GM12878 (cell line): ENCODE measurements around the gene TPD52L2. TPM values are rescaled to one million over a fixed set of nuclear protein-coding genes. Genes with fewer than 3 reads are reported as not detected.

Source experiments
- ATAC-seq: fragments of 200-7000 bp; cut with Tn5 transposase; 3 replicates; pipeline ENCODE4 v1.9.1; 2020; ENCODE audit warnings: mild to moderate bottlenecking, moderate library complexity
- BruUV-seq: library from RNA; stranded (reverse); fragments of 400-500 nt; replicated peaks from 2 replicates; lab custom pipeline; 2021; lab: Mats Ljungman, UMichigan
- CTCF ChIA-PET: fragments of 300-600 bp; sonication (Branson Sonifier 250); formaldehyde crosslinking; extraction: SDS; loops from one replicate; lab custom pipeline; 2021; ENCODE audit warnings: inconsistent platforms; lab: Yijun Ruan, JAX
- POLR2A ChIA-PET: fragments of 350-600 bp; formaldehyde crosslinking; extraction: SDS; loops from one replicate; lab custom pipeline; 2021; ENCODE audit warnings: inconsistent platforms; lab: Charles Lee
- RAD21 ChIA-PET: fragments of 300-600 bp; sonication (Branson Sonifier 250); formaldehyde crosslinking; loops from one replicate; lab custom pipeline; 2023; ENCODE audit warnings: antibody characterized with exemption; ENCODE audit not compliant: unreplicated experiment; lab: Charles Lee
- SMC1A ChIA-PET: fragments of 300-600 bp; sonication (Branson Sonifier 250); formaldehyde crosslinking; loops from one replicate; lab custom pipeline; 2023; ENCODE audit not compliant: unreplicated experiment, uncharacterized antibody; lab: Charles Lee
- DNase-seq: peaks from one replicate; pipeline ENCODE4 v3.0.0-alpha.2; 2011; ENCODE audit warnings: low read depth, low spot score
- FAIRE-seq: peaks from 3 replicates; lab custom pipeline; 2011; peaks lifted over from hg19 to GRCh38; lab: Jason Lieb, UNC
- H2AFZ ChIP-seq: 2 replicates; pipeline ENCODE4 v1.6.0; 2011; ENCODE audit warnings: low read depth, low read length, control low read depth; ENCODE audit not compliant: control insufficient read depth
- H3K27ac ChIP-seq: 2 replicates; pipeline ENCODE4 v1.5.1; 2011; ENCODE audit warnings: control low read depth; ENCODE audit not compliant: control insufficient read depth, insufficient read depth
- H3K27me3 ChIP-seq, 2 experiments: replicated peaks in 1 of 2; 2 replicates each; pipeline versions ENCODE4 v1.6.0 to v1.6.1; 2011; ENCODE audit warnings: low read length in 1 of 2; ENCODE audit not compliant: control insufficient read depth in 2 of 2, insufficient read depth in 2 of 2
- H3K36me3 ChIP-seq, 2 experiments: 2 replicates each; pipeline ENCODE4 v1.5.1; 2011; ENCODE audit warnings: low read length in 1 of 2; ENCODE audit not compliant: control insufficient read depth in 2 of 2, insufficient read depth in 2 of 2
- H3K4me1 ChIP-seq: 2 replicates; pipeline ENCODE4 v1.6.1; 2011; ENCODE audit warnings: mild to moderate bottlenecking, low read length, moderate library complexity, mixed read lengths; ENCODE audit not compliant: control insufficient read depth, insufficient read depth
- H3K4me2 ChIP-seq: 2 replicates; pipeline ENCODE4 v1.6.0; 2011; ENCODE audit warnings: control low read depth; ENCODE audit not compliant: control insufficient read depth, insufficient read depth
- H3K4me3 ChIP-seq: fragments of 200-600 bp; sonication (generic); 2 replicates; pipeline ENCODE4 v1.5.1; 2016
- H3K79me2 ChIP-seq: 2 replicates; pipeline ENCODE4 v1.6.0; 2011; ENCODE audit warnings: low read length; ENCODE audit not compliant: control insufficient read depth, insufficient read depth
- H3K9ac ChIP-seq: 2 replicates; pipeline ENCODE4 v1.8.0; 2011; ENCODE audit warnings: low read length, control low read depth, mixed read lengths; ENCODE audit not compliant: control insufficient read depth, insufficient read depth
- H3K9me3 ChIP-seq: replicated peaks from 3 replicates; pipeline ENCODE4 v1.5.1; 2011; ENCODE audit warnings: mild to moderate bottlenecking, low read length; ENCODE audit not compliant: control insufficient read depth, insufficient read depth
- H4K20me1 ChIP-seq: 2 replicates; pipeline ENCODE4 v1.6.0; 2011; ENCODE audit not compliant: control insufficient read depth, insufficient read depth
- CEBPZ ChIP-seq: fragments of 150-350 bp; IDR thresholded peaks from 2 replicates; pipeline ENCODE4 v1.6.1; 2016; ENCODE audit warnings: low read depth, low read length
- DPF2 ChIP-seq: fragments of 450-650 bp; IDR thresholded peaks from 2 replicates; pipeline ENCODE4 v1.6.1; 2017; ENCODE audit warnings: mild to moderate bottlenecking
- E2F4 ChIP-seq: IDR thresholded peaks from 2 replicates; pipeline ENCODE4 v1.6.1; 2012; ENCODE audit warnings: low read depth, low read length, improper control_type of control experiment
- FOS ChIP-seq: IDR thresholded peaks from 3 replicates; pipeline ENCODE4 v1.6.1; 2011; ENCODE audit warnings: borderline replicate concordance; ENCODE audit not compliant: insufficient read length; ENCODE audit errors: extremely low read depth
- FOXM1 ChIP-seq: IDR thresholded peaks from 2 replicates; pipeline ENCODE4 v1.6.1; 2012; ENCODE audit warnings: low read depth, mild to moderate bottlenecking, inconsistent platforms, low read length, moderate library complexity
- PAX8 ChIP-seq: fragments of 450-650 bp; IDR thresholded peaks from 2 replicates; pipeline ENCODE4 v1.6.1; 2017; ENCODE audit warnings: mild to moderate bottlenecking, moderate library complexity
- RCOR1 ChIP-seq: conservative IDR thresholded peaks from 2 replicates; pipeline ENCODE4 v1.6.1; 2012; ENCODE audit warnings: low read depth, low read length, improper control_type of control experiment
- SP1 ChIP-seq: IDR thresholded peaks from one replicate; pipeline ENCODE4 v1.6.1; 2011; ENCODE audit warnings: low read depth, low read length
- TCF3 ChIP-seq: IDR thresholded peaks from 2 replicates; pipeline ENCODE4 v1.6.1; 2012; ENCODE audit warnings: low read depth, mild to moderate bottlenecking, low read length, borderline replicate concordance; ENCODE audit not compliant: insufficient read depth
- YY1 ChIP-seq: IDR thresholded peaks from 2 replicates; pipeline ENCODE4 v1.6.1; 2011; ENCODE audit warnings: low read depth, mild to moderate bottlenecking, low read length
- WGBS: methylation state at CpG from one replicate; pipeline ENCODE4 v1.1.6; 2016; ENCODE audit warnings: low lambda C conversion rate; ENCODE audit not compliant: insufficient replicate concordance, insufficient coverage; ENCODE audit errors: missing lambda C conversion rate; 5-methylcytosine and 5-hydroxymethylcytosine counted together
- in situ Hi-C: fragments of 300-500 bp; cut with MboI; formaldehyde crosslinking; loops from 9 replicates; pipeline ENCODE4 v1.14.3; 2018; ENCODE audit warnings: mixed read lengths
- intact Hi-C: fragments of 100-400 bp; cut with micrococcal nuclease; formaldehyde crosslinking; loops from one replicate; pipeline ENCODE4 v1.14.2; 2022; ENCODE audit not compliant: unreplicated experiment
- polyA plus RNA-seq, 11 experiments: library from polyadenylated mRNA; depleted of rRNA in 4 of 11; unstranded in 6 of 11; stranded (reverse) in 5 of 11; fragments of >200 nt; fragmentation: Nextera tagmentation in 4 of 11; fragmentation: Illumina TruSeq in 1 of 11; extraction: Ambion mirVana in 4 of 11; extraction: Trizol in 1 of 11; gene quantifications; 1 replicate in 1 of 11; 2 replicates in 10 of 11; pipeline versions ENCODE4 v1.2.1 to v1.2.3, GENCODE V29; 2011 to 2016; ENCODE audit warnings: inconsistent platforms in 2 of 11, missing spikeins in 2 of 11, low read depth in 1 of 11
- total RNA-seq, 4 experiments: library from RNA; depleted of rRNA in 3 of 4; stranded (reverse); fragments of >200 nt in 3 of 4; fragmentation: Illumina TruSeq in 1 of 4; extraction: Trizol in 1 of 4; gene quantifications; 2 replicates each; pipeline versions ENCODE4 v1.2.1 to v1.2.3, GENCODE V29; 2013 to 2021
- TF ChIP-seq, protein P1 (sequence below): fragments of 450-650 bp; conservative IDR thresholded peaks from 2 replicates; pipeline ENCODE4 v1.6.1; 2017; ENCODE audit warnings: mild to moderate bottlenecking, moderate library complexity
- TF ChIP-seq, protein P2 (sequence below): fragments of 450-650 bp; IDR thresholded peaks from 2 replicates; pipeline ENCODE4 v1.6.1; 2017; ENCODE audit warnings: mild to moderate bottlenecking, moderate library complexity
- TF ChIP-seq, protein P3 (sequence below): fragments of 450-650 bp; IDR thresholded peaks from 2 replicates; pipeline ENCODE4 v1.6.1; 2016; ENCODE audit warnings: mild to moderate bottlenecking

The TPD52L2 gene
- total and polyA plus RNA-seq, 10 of the 15 experiments (the other 5 are each of a cell fraction or from before 2014, with no cell fraction given), result 1.6 to 71.0 (median 46.3) TPM

DNA sequence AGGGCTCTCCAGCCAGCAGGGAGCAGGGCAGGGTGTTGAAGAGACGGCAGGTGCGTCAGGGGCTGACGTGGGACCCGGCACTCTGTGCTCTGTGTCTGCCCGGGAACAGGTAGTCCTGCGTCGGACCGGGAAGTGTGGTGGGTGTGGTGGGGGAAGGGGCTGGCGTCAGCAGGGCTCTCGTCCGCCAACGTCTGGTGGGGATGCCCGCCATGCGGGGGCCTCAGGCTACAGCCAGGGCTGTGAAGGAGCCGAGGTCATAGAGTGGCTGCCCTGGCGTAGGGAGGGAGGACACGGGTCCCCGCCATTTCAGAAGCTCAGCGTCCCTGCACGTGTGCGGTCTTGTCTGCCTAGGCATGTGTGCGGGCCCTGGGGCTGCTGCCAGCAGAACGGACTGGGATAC, 55.2 kb downstream of the TPD52L2 start:
- H2AFZ ChIP-seq, result no peak overlapping the region
- in situ Hi-C loops (no loop called here), intact Hi-C loops (no loop called here)
- no peaks in the 10 kb centered on the region for H3K27me3 ChIP-seq
- no peak for FAIRE-seq
- ChIA-PET POLR2A (no interaction called here), CTCF (no interaction called here), SMC1A (no interaction called here), RAD21 (no interaction called here)
- peaks cover 3% of the 10 kb centered on the region for H3K4me1 ChIP-seq
- no peak overlapping the region for H3K9ac ChIP-seq
- H3K4me2 ChIP-seq, result no peak overlapping the region
- no peak overlapping the region for H3K27ac ChIP-seq
- H3K4me3 ChIP-seq, result no peak overlapping the region
- no peaks in the 10 kb centered on the region; the same call in 1 of the 3 replicates for H3K9me3 ChIP-seq
- WGBS, result 96% methylated on average over 23 of the region's 23 CpGs
- H4K20me1 ChIP-seq, result no peaks in the 10 kb centered on the region
- BruUV-seq, result no TSS peak
- ATAC-seq, result no peak
- no peak for DNase-seq
- H3K79me2 ChIP-seq, result peaks cover 8% of the 10 kb centered on the region
- H3K36me3 ChIP-seq, result peaks cover 4 to 12% of the 10 kb centered on the region in 2 experiments; a peak in 3 of 4 replicates
- no peak for TF ChIP-seq FOS
- TF ChIP-seq DPF2, result no peak
- TF ChIP-seq, protein P1, sequence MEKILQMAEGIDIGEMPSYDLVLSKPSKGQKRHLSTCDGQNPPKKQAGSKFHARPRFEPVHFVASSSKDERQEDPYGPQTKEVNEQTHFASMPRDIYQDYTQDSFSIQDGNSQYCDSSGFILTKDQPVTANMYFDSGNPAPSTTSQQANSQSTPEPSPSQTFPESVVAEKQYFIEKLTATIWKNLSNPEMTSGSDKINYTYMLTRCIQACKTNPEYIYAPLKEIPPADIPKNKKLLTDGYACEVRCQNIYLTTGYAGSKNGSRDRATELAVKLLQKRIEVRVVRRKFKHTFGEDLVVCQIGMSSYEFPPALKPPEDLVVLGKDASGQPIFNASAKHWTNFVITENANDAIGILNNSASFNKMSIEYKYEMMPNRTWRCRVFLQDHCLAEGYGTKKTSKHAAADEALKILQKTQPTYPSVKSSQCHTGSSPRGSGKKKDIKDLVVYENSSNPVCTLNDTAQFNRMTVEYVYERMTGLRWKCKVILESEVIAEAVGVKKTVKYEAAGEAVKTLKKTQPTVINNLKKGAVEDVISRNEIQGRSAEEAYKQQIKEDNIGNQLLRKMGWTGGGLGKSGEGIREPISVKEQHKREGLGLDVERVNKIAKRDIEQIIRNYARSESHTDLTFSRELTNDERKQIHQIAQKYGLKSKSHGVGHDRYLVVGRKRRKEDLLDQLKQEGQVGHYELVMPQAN, result no peak
- TF ChIP-seq YY1, result no peak
- no peak for TF ChIP-seq CEBPZ
- TF ChIP-seq SP1, result no peak
- no peak for TF ChIP-seq TCF3
- TF ChIP-seq, protein P2, sequence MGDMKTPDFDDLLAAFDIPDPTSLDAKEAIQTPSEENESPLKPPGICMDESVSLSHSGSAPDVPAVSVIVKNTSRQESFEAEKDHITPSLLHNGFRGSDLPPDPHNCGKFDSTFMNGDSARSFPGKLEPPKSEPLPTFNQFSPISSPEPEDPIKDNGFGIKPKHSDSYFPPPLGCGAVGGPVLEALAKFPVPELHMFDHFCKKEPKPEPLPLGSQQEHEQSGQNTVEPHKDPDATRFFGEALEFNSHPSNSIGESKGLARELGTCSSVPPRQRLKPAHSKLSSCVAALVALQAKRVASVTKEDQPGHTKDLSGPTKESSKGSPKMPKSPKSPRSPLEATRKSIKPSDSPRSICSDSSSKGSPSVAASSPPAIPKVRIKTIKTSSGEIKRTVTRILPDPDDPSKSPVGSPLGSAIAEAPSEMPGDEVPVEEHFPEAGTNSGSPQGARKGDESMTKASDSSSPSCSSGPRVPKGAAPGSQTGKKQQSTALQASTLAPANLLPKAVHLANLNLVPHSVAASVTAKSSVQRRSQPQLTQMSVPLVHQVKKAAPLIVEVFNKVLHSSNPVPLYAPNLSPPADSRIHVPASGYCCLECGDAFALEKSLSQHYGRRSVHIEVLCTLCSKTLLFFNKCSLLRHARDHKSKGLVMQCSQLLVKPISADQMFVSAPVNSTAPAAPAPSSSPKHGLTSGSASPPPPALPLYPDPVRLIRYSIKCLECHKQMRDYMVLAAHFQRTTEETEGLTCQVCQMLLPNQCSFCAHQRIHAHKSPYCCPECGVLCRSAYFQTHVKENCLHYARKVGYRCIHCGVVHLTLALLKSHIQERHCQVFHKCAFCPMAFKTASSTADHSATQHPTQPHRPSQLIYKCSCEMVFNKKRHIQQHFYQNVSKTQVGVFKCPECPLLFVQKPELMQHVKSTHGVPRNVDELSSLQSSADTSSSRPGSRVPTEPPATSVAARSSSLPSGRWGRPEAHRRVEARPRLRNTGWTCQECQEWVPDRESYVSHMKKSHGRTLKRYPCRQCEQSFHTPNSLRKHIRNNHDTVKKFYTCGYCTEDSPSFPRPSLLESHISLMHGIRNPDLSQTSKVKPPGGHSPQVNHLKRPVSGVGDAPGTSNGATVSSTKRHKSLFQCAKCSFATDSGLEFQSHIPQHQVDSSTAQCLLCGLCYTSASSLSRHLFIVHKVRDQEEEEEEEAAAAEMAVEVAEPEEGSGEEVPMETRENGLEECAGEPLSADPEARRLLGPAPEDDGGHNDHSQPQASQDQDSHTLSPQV, result no peak
- TF ChIP-seq E2F4, result no peak
- TF ChIP-seq, protein P3, sequence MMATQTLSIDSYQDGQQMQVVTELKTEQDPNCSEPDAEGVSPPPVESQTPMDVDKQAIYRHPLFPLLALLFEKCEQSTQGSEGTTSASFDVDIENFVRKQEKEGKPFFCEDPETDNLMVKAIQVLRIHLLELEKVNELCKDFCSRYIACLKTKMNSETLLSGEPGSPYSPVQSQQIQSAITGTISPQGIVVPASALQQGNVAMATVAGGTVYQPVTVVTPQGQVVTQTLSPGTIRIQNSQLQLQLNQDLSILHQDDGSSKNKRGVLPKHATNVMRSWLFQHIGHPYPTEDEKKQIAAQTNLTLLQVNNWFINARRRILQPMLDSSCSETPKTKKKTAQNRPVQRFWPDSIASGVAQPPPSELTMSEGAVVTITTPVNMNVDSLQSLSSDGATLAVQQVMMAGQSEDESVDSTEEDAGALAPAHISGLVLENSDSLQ, result no peak
- TF ChIP-seq RCOR1, result no peak
- TF ChIP-seq FOXM1, result no peak
- no peak for TF ChIP-seq PAX8
